H1 (cell line): ENCODE data around the gene RTN4RL1.

ENCODE experiments used
- HDAC2 ChIP-seq, 2 experiments: fragments of 300-600 bp in 1 of 2; sonication (generic) in 1 of 2; IDR thresholded peaks; 2 replicates each; pipeline ENCODE4 v1.6.1; 2011 to 2012; ENCODE audit warnings: low read depth in 2 of 2, low read length in 2 of 2, mild to moderate bottlenecking in 2 of 2, moderate library complexity in 2 of 2, borderline replicate concordance in 1 of 2, inconsistent platforms in 1 of 2
- POLR2A ChIP-seq, 2 experiments: IDR thresholded peaks; 1 replicate in 1 of 2; 2 replicates in 1 of 2; pipeline ENCODE4 v1.6.1; 2011; ENCODE audit warnings: low read depth in 2 of 2, low read length in 2 of 2, mild to moderate bottlenecking in 2 of 2; ENCODE audit errors: control extremely low read depth in 1 of 2
- SP4 ChIP-seq: IDR thresholded peaks from 2 replicates; pipeline ENCODE4 v1.6.1; 2012; ENCODE audit warnings: low read length, inconsistent platforms

DNA sequence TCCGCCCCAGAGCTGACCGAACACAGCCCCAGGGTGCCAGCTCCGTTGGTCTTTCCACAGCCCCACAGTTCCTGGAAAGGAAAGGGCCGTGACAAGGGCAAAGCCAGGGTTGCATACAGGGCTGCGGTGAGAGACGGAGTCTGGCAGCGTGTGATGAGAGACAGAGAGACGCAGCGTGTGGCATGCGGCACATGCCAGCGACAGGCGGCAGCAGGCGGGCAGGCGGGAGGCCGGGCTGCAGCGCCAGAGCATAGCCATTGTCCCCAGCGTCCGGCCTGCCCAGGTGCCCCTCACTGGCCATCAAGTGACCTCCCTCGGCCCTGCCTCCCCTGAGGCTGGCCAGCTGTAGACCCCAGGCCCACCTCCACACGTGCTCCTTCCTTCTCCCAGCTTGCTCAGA lies 8.6 kb downstream of the RTN4RL1 start:
- TF ChIP-seq HDAC2 (IDR thresholded peaks at IDR 0.05; ENCODE audit: borderline replicate concordance in 1 of 2, low read depth in 2 of 2, low read length in 2 of 2) = no peak
- TF ChIP-seq SP4 = no peak
- TF ChIP-seq POLR2A (IDR thresholded peaks at IDR 0.05; ENCODE audit: control extremely low read depth in 1 of 2, low read depth in 2 of 2, low read length in 2 of 2) = no peak
